Lower leg skin (tissue), 3 donors: ENCODE data around the gene CELF2.

Experiments
- POLR2A ChIP-seq, 2 donors: fragments of 450-650 bp; IDR thresholded peaks; one replicate each; pipeline ENCODE4 v1.6.1; 2016 to 2017; ENCODE audit warnings: antibody characterized with exemption in 2 of 2, mild to moderate bottlenecking in 1 of 2, moderate library complexity in 1 of 2
- TF ChIP-seq, protein P1 (sequence below), 3 donors: fragments of 450-650 bp; IDR thresholded peaks; one replicate each; pipeline ENCODE4 v1.5.1; 2016; ENCODE audit warnings: antibody characterized with exemption in 3 of 3, mild to moderate bottlenecking in 3 of 3, moderate library complexity in 2 of 3

DNA sequence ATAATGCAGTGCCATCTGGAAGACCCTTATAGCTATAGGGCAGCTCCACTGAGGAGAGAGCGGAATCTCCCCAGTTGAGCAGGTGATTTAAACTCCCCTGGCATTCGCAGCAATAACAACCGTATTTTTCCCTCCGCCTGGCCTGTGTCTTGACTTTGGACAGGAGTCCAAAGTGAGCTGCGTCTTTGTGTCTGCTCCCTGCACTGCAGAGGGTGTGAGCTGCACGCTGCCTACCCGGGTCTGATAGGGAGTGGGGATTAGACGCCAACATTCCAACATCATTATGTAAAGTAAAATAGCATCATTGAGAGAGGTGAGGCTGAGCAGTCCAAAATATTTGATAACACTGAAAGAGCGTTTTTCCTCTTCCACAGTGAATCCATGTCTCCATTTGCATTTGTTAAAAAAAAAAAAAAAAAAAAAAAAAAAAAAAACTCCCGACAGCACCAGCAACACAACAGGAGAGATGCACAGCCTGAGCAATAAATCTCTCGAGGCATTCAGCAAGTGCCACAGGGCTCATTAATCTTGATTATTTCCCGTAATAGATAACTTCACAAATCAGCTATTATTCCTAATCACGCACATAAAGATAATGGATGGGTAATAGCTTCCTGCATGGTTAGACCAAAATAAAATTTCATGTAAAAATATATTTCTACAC lies 68.6 kb downstream of the CELF2 start:
- no peak for TF ChIP-seq POLR2A (IDR thresholded peaks at IDR 0.05)
- TF ChIP-seq, protein P1, sequence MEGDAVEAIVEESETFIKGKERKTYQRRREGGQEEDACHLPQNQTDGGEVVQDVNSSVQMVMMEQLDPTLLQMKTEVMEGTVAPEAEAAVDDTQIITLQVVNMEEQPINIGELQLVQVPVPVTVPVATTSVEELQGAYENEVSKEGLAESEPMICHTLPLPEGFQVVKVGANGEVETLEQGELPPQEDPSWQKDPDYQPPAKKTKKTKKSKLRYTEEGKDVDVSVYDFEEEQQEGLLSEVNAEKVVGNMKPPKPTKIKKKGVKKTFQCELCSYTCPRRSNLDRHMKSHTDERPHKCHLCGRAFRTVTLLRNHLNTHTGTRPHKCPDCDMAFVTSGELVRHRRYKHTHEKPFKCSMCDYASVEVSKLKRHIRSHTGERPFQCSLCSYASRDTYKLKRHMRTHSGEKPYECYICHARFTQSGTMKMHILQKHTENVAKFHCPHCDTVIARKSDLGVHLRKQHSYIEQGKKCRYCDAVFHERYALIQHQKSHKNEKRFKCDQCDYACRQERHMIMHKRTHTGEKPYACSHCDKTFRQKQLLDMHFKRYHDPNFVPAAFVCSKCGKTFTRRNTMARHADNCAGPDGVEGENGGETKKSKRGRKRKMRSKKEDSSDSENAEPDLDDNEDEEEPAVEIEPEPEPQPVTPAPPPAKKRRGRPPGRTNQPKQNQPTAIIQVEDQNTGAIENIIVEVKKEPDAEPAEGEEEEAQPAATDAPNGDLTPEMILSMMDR (IDR thresholded peaks at IDR 0.05) = no peak
